ENCODE measurements around the gene RHBDL2. TPM values are rescaled to one million over a fixed set of nuclear protein-coding genes. Genes with fewer than 3 reads are reported as not detected.

Gene RHBDL2
- total RNA-seq, 4 donors from 2014 or later = 0.38 to 1.6 (median 0.61) TPM

- no peak for ATAC-seq (ENCODE audit: low FRiP score)
- TF ChIP-seq CTCF (IDR thresholded peaks at IDR 0.05) = no peak
- no peak for DNase-seq (ENCODE audit: low spot score)
Observed at GRCh38 chr1:38964140-38964548, 22.5 kb upstream of the RHBDL2 start.

GRCh38 chr1:38962560-38962959 is 20.9 kb upstream of the RHBDL2 start:
- ATAC-seq (ENCODE audit: low FRiP score) (no peak), DNase-seq (ENCODE audit: low spot score) (no peak)
- no peak for TF ChIP-seq CTCF (IDR thresholded peaks at IDR 0.05)

- no peak for TF ChIP-seq CTCF (IDR thresholded peaks at IDR 0.05)
- ATAC-seq (ENCODE audit: low FRiP score) (no peak), DNase-seq (ENCODE audit: low spot score) (no peak)
Observed at GRCh38 chr1:38962113-38962512, 20.5 kb upstream of the RHBDL2 start.

GRCh38 chr1:38958967-38959366 is 17.3 kb upstream of the RHBDL2 start:
- ATAC-seq (ENCODE audit: low FRiP score) = no peak
- TF ChIP-seq CTCF (IDR thresholded peaks at IDR 0.05) = no peak
- no peak for DNase-seq (ENCODE audit: low spot score)

GRCh38 chr1:38953433-38953860 is 11.8 kb upstream of the RHBDL2 start:
- no peak for ATAC-seq (ENCODE audit: low FRiP score)
- no peak for DNase-seq (ENCODE audit: low spot score)
- no peak for TF ChIP-seq CTCF (IDR thresholded peaks at IDR 0.05)

GRCh38 chr1:38950553-38950952 is 8.9 kb upstream of the RHBDL2 start:
- DNase-seq (ENCODE audit: low spot score) (no peak), ATAC-seq (ENCODE audit: low FRiP score) (no peak)
- TF ChIP-seq CTCF (IDR thresholded peaks at IDR 0.05) = no peak

GRCh38 chr1:38944547-38944946 is 2.9 kb upstream of the RHBDL2 start:
- no peak for TF ChIP-seq CTCF (IDR thresholded peaks at IDR 0.05)
- DNase-seq (ENCODE audit: low spot score) (no peak), ATAC-seq (ENCODE audit: low FRiP score) (no peak)

Data from omental fat pad (tissue), 4 donors.